Neural progenitor cell (in vitro differentiated cells): ENCODE data around the gene A1CF. TPM values are rescaled to one million over a fixed set of nuclear protein-coding genes. Genes with fewer than 3 reads are reported as not detected.

Experiments
- DNase-seq: peaks from one replicate; pipeline ENCODE4 v3.0.0-alpha.2; 2016; ENCODE audit warnings: low spot score
- H2AFZ ChIP-seq: fragments of 200-600 bp; sonication (generic); replicated peaks from 2 replicates; pipeline ENCODE4 v1.6.1; 2016; ENCODE audit warnings: antibody characterized with exemption
- H3F3A ChIP-seq: fragments of 200-600 bp; sonication (generic); 2 replicates; pipeline ENCODE4 v1.6.1; 2016; ENCODE audit warnings: antibody characterized with exemption, low read depth
- H3K27ac ChIP-seq: fragments of 200-600 bp; sonication (generic); 2 replicates; pipeline ENCODE4 v1.5.1; 2016; ENCODE audit warnings: mild to moderate bottlenecking
- H3K27me3 ChIP-seq: fragments of 200-600 bp; sonication (generic); 2 replicates; pipeline ENCODE4 v1.6.1; 2016; ENCODE audit warnings: mild to moderate bottlenecking, moderate library complexity
- H3K36me3 ChIP-seq: fragments of 200-600 bp; sonication (generic); 2 replicates; pipeline ENCODE4 v1.5.1; 2016
- H3K4me1 ChIP-seq: fragments of 200-600 bp; sonication (generic); 2 replicates; pipeline ENCODE4 v1.6.1; 2016; ENCODE audit warnings: mixed run types
- H3K4me2 ChIP-seq: fragments of 200-600 bp; sonication (generic); 2 replicates; pipeline ENCODE4 v1.6.1; 2016
- H3K4me3 ChIP-seq: fragments of 200-600 bp; sonication (generic); 2 replicates; pipeline ENCODE4 v1.5.1; 2016
- H3K79me2 ChIP-seq: fragments of 200-600 bp; sonication (generic); 2 replicates; pipeline ENCODE4 v1.6.1; 2016; ENCODE audit warnings: low read depth
- H3K9ac ChIP-seq: fragments of 200-600 bp; sonication (generic); 2 replicates; pipeline ENCODE4 v1.6.1; 2016
- H3K9me3 ChIP-seq: fragments of 200-600 bp; sonication (generic); 2 replicates; pipeline ENCODE4 v1.5.1; 2016; ENCODE audit warnings: low read depth
- H4K20me1 ChIP-seq: fragments of 200-600 bp; sonication (generic); 2 replicates; pipeline ENCODE4 v1.6.1; 2016; ENCODE audit warnings: low read depth
- H3K27ac Mint-ChIP-seq: 3 replicates; pipeline ENCODE4 v1.8.0; 2021; ENCODE audit warnings: mixed read lengths
- H3K27me3 Mint-ChIP-seq: 2 replicates; pipeline ENCODE4 v1.8.0; 2022; ENCODE audit warnings: low read depth, mild to moderate bottlenecking, inconsistent platforms, moderate library complexity, mixed read lengths; ENCODE audit not compliant: insufficient read depth
- H3K36me3 Mint-ChIP-seq: 3 replicates; pipeline ENCODE4 v1.8.0; 2021; ENCODE audit warnings: mixed read lengths
- H3K4me1 Mint-ChIP-seq: 3 replicates; pipeline ENCODE4 v1.8.0; 2021; ENCODE audit warnings: mixed read lengths
- H3K4me3 Mint-ChIP-seq: 3 replicates; pipeline ENCODE4 v1.8.0; 2021; ENCODE audit warnings: mild to moderate bottlenecking, moderate library complexity, mixed read lengths
- H3K9me3 Mint-ChIP-seq: 3 replicates; pipeline ENCODE4 v1.8.0; 2020; ENCODE audit warnings: mixed read lengths
- CTCF ChIP-seq: fragments of 200-600 bp; sonication (generic); IDR thresholded peaks from 2 replicates; pipeline ENCODE4 v1.5.1; 2017; ENCODE audit warnings: antibody characterized with exemption, mild to moderate bottlenecking
- EZH2 ChIP-seq: fragments of 200-600 bp; sonication (generic); IDR thresholded peaks from 2 replicates; pipeline ENCODE4 v1.6.1; 2017; ENCODE audit warnings: antibody characterized with exemption, mild to moderate bottlenecking, moderate library complexity
- EZH2phosphoT487 ChIP-seq: fragments of 200-600 bp; sonication (generic); IDR thresholded peaks from 2 replicates; pipeline ENCODE4 v1.6.1; 2017; ENCODE audit warnings: antibody characterized with exemption
- total RNA-seq: library from RNA; depleted of rRNA; stranded (reverse); fragments of >200 nt; gene quantifications from 2 replicates; pipeline ENCODE4 v1.2.3, GENCODE V29; 2015; ENCODE audit warnings: low replicate concordance

The A1CF gene
- total RNA-seq, 1 donor from 2014 or later, result not detected

- H4K20me1 ChIP-seq, result no peaks in the 10 kb centered on the region
- no peaks in the 10 kb centered on the region for H3K27me3 Mint-ChIP-seq
- H3K9ac ChIP-seq, result no peak overlapping the region
- H3K27ac Mint-ChIP-seq, result no peak overlapping the region
- peaks cover 10% of the 10 kb centered on the region for H3K4me1 Mint-ChIP-seq
- H3K27ac ChIP-seq, result peak overlapping the region; percentile 36
- no peak for TF ChIP-seq EZH2phosphoT487
- TF ChIP-seq EZH2, result no peak
- no peak for TF ChIP-seq CTCF
- no peaks in the 10 kb centered on the region for H3K36me3 Mint-ChIP-seq
- H3F3A ChIP-seq, result peaks cover 36% of the 10 kb centered on the region
- H3K36me3 ChIP-seq, result no peaks in the 10 kb centered on the region
- H3K27me3 ChIP-seq, result no peaks in the 10 kb centered on the region
- peak overlapping the region; percentile 77 for H2AFZ ChIP-seq
- no peak overlapping the region for H3K4me3 ChIP-seq
- H3K4me1 ChIP-seq, result peaks cover 22% of the 10 kb centered on the region
- H3K79me2 ChIP-seq, result no peaks in the 10 kb centered on the region
- H3K9me3 Mint-ChIP-seq, result no peaks in the 10 kb centered on the region
- peak overlapping the region; percentile 45 for H3K4me2 ChIP-seq
- no peaks in the 10 kb centered on the region for H3K9me3 ChIP-seq
- H3K4me3 Mint-ChIP-seq, result no peak overlapping the region
- peak; percentile 69 for DNase-seq
Measured at GRCh38 chr10:50857579-50857978, 27.8 kb downstream of the A1CF start.

GRCh38 chr10:50855461-50855860 lies 30.0 kb downstream of the A1CF start:
- H3K79me2 ChIP-seq, result no peaks in the 10 kb centered on the region
- H3K9ac ChIP-seq, result no peak overlapping the region
- TF ChIP-seq EZH2 (no peak), CTCF (no peak), EZH2phosphoT487 (no peak)
- no peak overlapping the region for H3K4me3 Mint-ChIP-seq
- no peaks in the 10 kb centered on the region for H3K27me3 Mint-ChIP-seq
- no peaks in the 10 kb centered on the region for H3K27me3 ChIP-seq
- H4K20me1 ChIP-seq, result no peaks in the 10 kb centered on the region
- no peaks in the 10 kb centered on the region for H3K36me3 ChIP-seq
- no peak overlapping the region for H3K4me3 ChIP-seq
- H3K27ac Mint-ChIP-seq, result no peak overlapping the region
- H3K4me1 ChIP-seq, result peaks cover 43% of the 10 kb centered on the region
- no peak overlapping the region for H3K27ac ChIP-seq
- H3K36me3 Mint-ChIP-seq, result no peaks in the 10 kb centered on the region
- H3K4me1 Mint-ChIP-seq, result peaks cover 22% of the 10 kb centered on the region
- no peak overlapping the region for H2AFZ ChIP-seq
- H3F3A ChIP-seq, result peaks cover 43% of the 10 kb centered on the region
- H3K9me3 ChIP-seq, result no peaks in the 10 kb centered on the region
- no peaks in the 10 kb centered on the region for H3K9me3 Mint-ChIP-seq
- DNase-seq, result no peak
- no peak overlapping the region for H3K4me2 ChIP-seq

GRCh38 chr10:50855015-50855414 lies 30.4 kb downstream of the A1CF start:
- TF ChIP-seq EZH2, result no peak
- no peak for TF ChIP-seq CTCF
- TF ChIP-seq EZH2phosphoT487, result no peak
- Histone ChIP-seq H3K9ac (no peak overlapping the region), H3K9me3 (no peaks in the 10 kb centered on the region), H3F3A (peaks cover 45% of the 10 kb centered on the region), H3K27me3 (no peaks in the 10 kb centered on the region), H3K79me2 (no peaks in the 10 kb centered on the region), H3K4me3 (no peak overlapping the region), H2AFZ (no peak overlapping the region), H3K27ac (no peak overlapping the region), H4K20me1 (no peaks in the 10 kb centered on the region), H3K36me3 (no peaks in the 10 kb centered on the region), H3K4me1 (peaks cover 48% of the 10 kb centered on the region), H3K4me2 (no peak overlapping the region)
- no peaks in the 10 kb centered on the region for H3K27me3 Mint-ChIP-seq
- H3K4me1 Mint-ChIP-seq, result peaks cover 23% of the 10 kb centered on the region
- no peaks in the 10 kb centered on the region for H3K9me3 Mint-ChIP-seq
- no peaks in the 10 kb centered on the region for H3K36me3 Mint-ChIP-seq
- DNase-seq, result no peak
- H3K4me3 Mint-ChIP-seq, result no peak overlapping the region
- no peak overlapping the region for H3K27ac Mint-ChIP-seq
